ENCODE results near the gene WFS1. TPM values are rescaled to one million over a fixed set of nuclear protein-coding genes. Genes with fewer than 3 reads are reported as not detected.

WFS1 gene
- total RNA-seq, 2 experiments from 2014 or later, result 1.8 to 2.8 TPM

- no peak for ATAC-seq
- no peak for DNase-seq
- H3K9me3 Mint-ChIP-seq, result no peaks in the 10 kb centered on the region
- no peak for TF ChIP-seq CTCF (IDR thresholded peaks at IDR 0.05)
- ChIA-PET POLR2A (interaction anchor here (0.6 kb wide), 1 partner anchor 574 kb away, joined by 3 read pairs; no protein-coding TSS in a partner anchor), CTCF (interaction anchor here (1.5 kb wide), 1 partner anchor 39 kb away, joined by 6 read pairs; no protein-coding TSS in a partner anchor)
- no peaks in the 10 kb centered on the region for H3K4me1 Mint-ChIP-seq (ENCODE audit: low read depth)
- H3K27ac Mint-ChIP-seq, result no peak overlapping the region
- peaks cover 2% of the 10 kb centered on the region for H3K36me3 Mint-ChIP-seq (ENCODE audit: low read depth)
- no peak overlapping the region for H3K4me3 Mint-ChIP-seq
- no peaks in the 10 kb centered on the region for H3K27me3 Mint-ChIP-seq
- intact Hi-C loops (cut with micrococcal nuclease), result no loop called here
These were observed 18.7 kb downstream of the WFS1 start for GRCh38 chr4:6288342-6288741.

- Mint-ChIP-seq H3K27me3 (no peaks in the 10 kb centered on the region), H3K4me3 (no peak overlapping the region), H3K9me3 (no peaks in the 10 kb centered on the region), H3K27ac (no peak overlapping the region), H3K4me1 (ENCODE audit: low read depth) (no peaks in the 10 kb centered on the region), H3K36me3 (ENCODE audit: low read depth) (peaks cover 2% of the 10 kb centered on the region)
- ATAC-seq (no peak), DNase-seq (no peak)
- POLR2A ChIA-PET, result no interaction called here
- no peak for TF ChIP-seq CTCF (IDR thresholded peaks at IDR 0.05)
- intact Hi-C loops (cut with micrococcal nuclease), result no loop called here
- CTCF ChIA-PET, result interaction anchor here (0.9 to 1.5 kb wide), 2 partner anchors 38 to 39 kb away, joined by 3 to 6 read pairs; no protein-coding TSS in a partner anchor
These were observed 19.2 kb downstream of the WFS1 start for GRCh38 chr4:6288871-6289270.

GRCh38 chr4:6290256-6290655 is 20.6 kb downstream of the WFS1 start:
- ATAC-seq (no peak), DNase-seq (no peak)
- Mint-ChIP-seq H3K4me3 (no peak overlapping the region), H3K36me3 (ENCODE audit: low read depth) (peaks cover 2% of the 10 kb centered on the region), H3K27me3 (no peaks in the 10 kb centered on the region), H3K27ac (no peak overlapping the region), H3K4me1 (ENCODE audit: low read depth) (no peaks in the 10 kb centered on the region), H3K9me3 (no peaks in the 10 kb centered on the region)
- ChIA-PET CTCF (interaction anchor here (1.2 kb wide), 1 partner anchor 41 kb away, joined by 3 read pairs; no protein-coding TSS in a partner anchor), POLR2A (no interaction called here)
- intact Hi-C loops (cut with micrococcal nuclease), result no loop called here
- TF ChIP-seq CTCF (IDR thresholded peaks at IDR 0.05), result no peak

GRCh38 chr4:6290769-6291547 is 21.3 kb downstream of the WFS1 start:
- DNase-seq, result no peak
- TF ChIP-seq CTCF (IDR thresholded peaks at IDR 0.05), result no peak
- no peak for ATAC-seq
- Mint-ChIP-seq H3K27ac (no peak overlapping the region), H3K4me3 (no peak overlapping the region), H3K36me3 (ENCODE audit: low read depth) (peaks cover 2% of the 10 kb centered on the region), H3K27me3 (no peaks in the 10 kb centered on the region), H3K9me3 (no peaks in the 10 kb centered on the region), H3K4me1 (ENCODE audit: low read depth) (no peaks in the 10 kb centered on the region)
- ChIA-PET POLR2A (no interaction called here), CTCF (no interaction called here)
- intact Hi-C loops (cut with micrococcal nuclease), result no loop called here

- Mint-ChIP-seq H3K4me3 (no peak overlapping the region), H3K36me3 (ENCODE audit: low read depth) (peaks cover 2% of the 10 kb centered on the region), H3K27me3 (no peaks in the 10 kb centered on the region), H3K4me1 (ENCODE audit: low read depth) (no peaks in the 10 kb centered on the region), H3K9me3 (no peaks in the 10 kb centered on the region), H3K27ac (no peak overlapping the region)
- ChIA-PET POLR2A (no interaction called here), CTCF (no interaction called here)
- DNase-seq (no peak), ATAC-seq (no peak)
- intact Hi-C loops (cut with micrococcal nuclease), result no loop called here
- TF ChIP-seq CTCF (IDR thresholded peaks at IDR 0.05), result no peak
These were observed 22.2 kb downstream of the WFS1 start for GRCh38 chr4:6291784-6292297.

Measured in activated CD8-positive, alpha-beta T cell treated with anti-CD3 and anti-CD28 coated beads for 36 hours (primary cell).